ENCODE measurements around the gene ZNF143. TPM values are rescaled to one million over a fixed set of nuclear protein-coding genes. Genes with fewer than 3 reads are reported as not detected.

ZNF143 gene
- total RNA-seq, 1 donor from 2014 or later, result 30.3 TPM

DNA sequence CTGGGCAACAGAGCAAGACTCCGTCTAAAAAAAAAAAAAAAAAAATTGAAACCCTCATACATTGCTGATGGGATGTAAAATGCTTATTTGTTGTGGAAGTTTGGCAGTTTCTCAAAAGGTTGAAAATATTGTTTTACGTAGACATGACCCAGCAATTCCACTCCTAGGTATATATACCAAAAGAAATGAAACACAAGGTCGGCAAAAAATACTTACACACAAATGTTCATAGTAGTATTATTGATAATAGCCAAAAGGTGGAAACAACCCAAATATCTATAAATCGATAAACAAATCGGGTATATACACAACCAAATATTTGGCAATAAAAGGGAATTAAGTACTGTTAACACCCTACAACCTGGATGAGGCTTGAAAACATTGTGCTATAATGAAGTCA, 5.1 kb upstream of the ZNF143 start:
- H3K4me3 Mint-ChIP-seq, result no peak overlapping the region
- H3K27ac Mint-ChIP-seq, result no peak overlapping the region

DNA sequence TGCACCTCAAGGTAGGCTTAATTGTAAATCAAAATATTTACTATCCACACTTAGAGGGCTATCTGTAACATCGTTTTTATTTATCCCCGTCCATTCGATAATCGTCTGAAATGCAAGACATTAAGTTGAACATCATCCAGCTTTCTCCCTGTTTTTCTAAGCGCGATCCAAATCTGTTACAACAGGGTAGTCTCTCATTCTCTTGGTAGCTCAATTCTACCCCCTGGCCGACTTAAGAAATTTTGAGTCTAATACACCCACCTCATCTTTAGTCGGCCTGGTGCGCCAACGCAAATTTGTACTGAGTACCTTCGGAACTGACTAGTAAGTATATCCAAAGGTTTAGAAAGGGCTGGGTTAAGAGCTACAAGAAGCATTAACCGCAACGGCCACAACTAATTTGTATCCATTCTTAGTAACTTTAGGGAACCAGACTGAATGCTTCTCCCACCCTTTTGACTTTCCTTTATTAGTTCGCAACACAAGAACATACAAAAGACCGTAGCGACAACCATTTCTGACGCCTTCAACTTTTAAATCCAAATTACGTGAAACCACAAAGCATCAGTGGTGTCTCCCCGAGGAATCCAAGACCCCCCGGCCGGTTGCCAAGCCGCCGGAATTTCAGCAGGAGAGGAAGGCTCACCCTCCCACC, 1.0 kb upstream of the ZNF143 start:
- TF ChIP-seq, protein P1, sequence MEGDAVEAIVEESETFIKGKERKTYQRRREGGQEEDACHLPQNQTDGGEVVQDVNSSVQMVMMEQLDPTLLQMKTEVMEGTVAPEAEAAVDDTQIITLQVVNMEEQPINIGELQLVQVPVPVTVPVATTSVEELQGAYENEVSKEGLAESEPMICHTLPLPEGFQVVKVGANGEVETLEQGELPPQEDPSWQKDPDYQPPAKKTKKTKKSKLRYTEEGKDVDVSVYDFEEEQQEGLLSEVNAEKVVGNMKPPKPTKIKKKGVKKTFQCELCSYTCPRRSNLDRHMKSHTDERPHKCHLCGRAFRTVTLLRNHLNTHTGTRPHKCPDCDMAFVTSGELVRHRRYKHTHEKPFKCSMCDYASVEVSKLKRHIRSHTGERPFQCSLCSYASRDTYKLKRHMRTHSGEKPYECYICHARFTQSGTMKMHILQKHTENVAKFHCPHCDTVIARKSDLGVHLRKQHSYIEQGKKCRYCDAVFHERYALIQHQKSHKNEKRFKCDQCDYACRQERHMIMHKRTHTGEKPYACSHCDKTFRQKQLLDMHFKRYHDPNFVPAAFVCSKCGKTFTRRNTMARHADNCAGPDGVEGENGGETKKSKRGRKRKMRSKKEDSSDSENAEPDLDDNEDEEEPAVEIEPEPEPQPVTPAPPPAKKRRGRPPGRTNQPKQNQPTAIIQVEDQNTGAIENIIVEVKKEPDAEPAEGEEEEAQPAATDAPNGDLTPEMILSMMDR (conservative IDR thresholded peaks at IDR 0.05), result no peak
- H3K9me3 Mint-ChIP-seq, result peaks cover 5% of the 10 kb centered on the region
- H3K4me1 Mint-ChIP-seq (ENCODE audit: unreplicated experiment), result peaks cover 21% of the 10 kb centered on the region
- H3K4me3 Mint-ChIP-seq, result peak overlapping the region; percentile 98
- peak overlapping the region; percentile 99 for H3K27ac Mint-ChIP-seq
- DNase-seq (ENCODE audit: extremely low spot score, unreplicated experiment), result no peak
- H3K27me3 Mint-ChIP-seq, result no peaks in the 10 kb centered on the region
- peaks cover 26% of the 10 kb centered on the region for H3K36me3 Mint-ChIP-seq

More for the DNA sequence above, 5.1 kb upstream of the ZNF143 start:
- TF ChIP-seq, protein P1 (conservative IDR thresholded peaks at IDR 0.05), result no peak
- Mint-ChIP-seq H3K36me3 (peaks cover 17% of the 10 kb centered on the region), H3K9me3 (peaks cover 13% of the 10 kb centered on the region), H3K27me3 (no peaks in the 10 kb centered on the region), H3K4me1 (ENCODE audit: unreplicated experiment) (peaks cover 5% of the 10 kb centered on the region)
- DNase-seq (ENCODE audit: extremely low spot score, unreplicated experiment), result no peak

DNA sequence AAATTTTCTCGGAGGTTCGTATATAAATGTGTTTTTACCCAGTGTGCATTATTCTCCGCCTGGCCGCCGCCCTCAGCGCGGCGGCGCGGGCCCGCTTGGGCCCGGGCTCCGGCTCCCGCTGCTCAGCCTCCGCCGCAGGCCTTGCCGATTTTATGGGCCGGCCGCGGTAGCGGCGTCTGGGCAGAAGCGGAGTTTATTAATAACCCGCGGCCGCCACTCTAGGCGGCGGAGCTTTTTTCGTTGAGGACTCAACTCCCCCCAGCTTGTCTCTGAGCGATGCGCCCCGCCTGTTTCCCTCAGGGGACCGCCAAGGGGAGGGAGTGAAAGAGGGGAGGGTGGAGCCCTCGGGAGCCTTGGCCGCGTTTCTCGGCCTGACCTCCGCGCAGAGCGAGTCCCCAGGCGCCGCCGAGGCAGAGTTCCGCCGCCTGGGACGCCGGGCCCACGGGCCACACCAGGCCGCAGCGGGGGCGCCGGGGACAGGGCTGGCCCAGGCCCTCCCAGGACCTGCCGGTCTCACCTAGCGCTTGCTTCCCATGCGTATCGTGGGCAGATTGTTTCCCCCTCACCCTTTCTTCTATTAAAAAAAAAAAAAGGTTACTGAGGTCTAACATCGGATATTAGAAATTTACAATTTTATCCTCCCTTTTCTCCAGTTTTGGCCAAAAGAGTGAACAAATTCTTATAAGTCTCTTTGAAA, 399 bp downstream of the ZNF143 start:
- Mint-ChIP-seq H3K4me3 (peak overlapping the region; percentile 98), H3K4me1 (ENCODE audit: unreplicated experiment) (peaks cover 21% of the 10 kb centered on the region), H3K27me3 (no peaks in the 10 kb centered on the region), H3K9me3 (peaks cover 5% of the 10 kb centered on the region), H3K36me3 (peaks cover 21% of the 10 kb centered on the region), H3K27ac (peak overlapping the region; percentile 99)
- DNase-seq (ENCODE audit: extremely low spot score, unreplicated experiment), result peak; percentile 85
- TF ChIP-seq, protein P1 (conservative IDR thresholded peaks at IDR 0.05), result peak; percentile 20

DNA sequence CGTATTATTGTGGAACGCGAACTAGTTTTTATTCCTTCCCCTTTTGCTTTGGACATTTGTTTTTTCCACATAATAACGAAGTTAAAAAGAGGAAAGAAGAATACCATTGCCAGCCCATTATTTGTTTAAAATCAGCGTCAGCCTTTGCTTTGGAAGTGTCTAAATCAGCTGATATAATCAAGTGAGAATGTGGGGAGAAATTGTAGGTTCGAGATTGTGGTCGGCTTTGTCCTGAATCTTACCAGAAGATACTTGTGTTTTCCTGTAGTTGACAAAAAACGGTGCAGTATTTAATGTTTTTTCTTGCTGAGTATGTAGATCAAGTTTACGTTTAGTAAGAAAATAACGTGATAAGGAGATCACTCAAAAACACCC, 935 bp downstream of the ZNF143 start:
- Mint-ChIP-seq H3K9me3 (peaks cover 5% of the 10 kb centered on the region), H3K27me3 (no peaks in the 10 kb centered on the region), H3K36me3 (peaks cover 21% of the 10 kb centered on the region), H3K27ac (peak overlapping the region; percentile 99), H3K4me3 (peak overlapping the region; percentile 98), H3K4me1 (ENCODE audit: unreplicated experiment) (peaks cover 21% of the 10 kb centered on the region)
- DNase-seq (ENCODE audit: extremely low spot score, unreplicated experiment), result no peak
- TF ChIP-seq, protein P1 (conservative IDR thresholded peaks at IDR 0.05), result no peak

DNA sequence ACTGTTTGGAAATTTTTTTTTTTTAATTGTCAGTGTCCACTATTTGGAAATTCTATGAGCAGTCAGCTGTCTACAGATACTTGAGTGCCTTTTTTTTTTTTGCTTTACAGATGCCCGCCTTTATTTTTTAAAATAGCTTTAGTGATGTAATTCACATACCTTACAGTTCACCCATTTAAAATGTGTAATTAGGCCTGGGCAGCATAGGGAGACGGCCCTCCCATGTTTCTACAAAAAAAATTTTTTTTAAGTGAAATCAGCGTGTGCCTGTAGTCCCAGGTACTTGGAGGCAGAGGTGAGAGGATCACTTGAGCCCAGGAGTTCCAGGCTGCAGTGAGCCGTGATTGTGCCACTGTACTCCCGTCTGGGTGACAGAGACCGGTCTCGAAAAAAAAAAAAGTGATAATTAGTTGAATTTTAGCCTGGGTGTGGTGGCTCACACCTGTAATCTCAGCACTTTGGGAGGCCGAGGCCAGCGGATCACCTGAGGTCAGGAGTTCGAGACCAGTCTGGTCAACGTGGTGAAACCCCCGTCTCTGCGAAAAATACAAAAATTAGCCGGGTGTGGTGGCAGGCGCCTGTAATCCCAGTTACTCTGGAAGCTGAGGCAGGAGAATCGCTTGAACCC, 1.5 kb downstream of the ZNF143 start:
- Mint-ChIP-seq H3K4me3 (peak overlapping the region; percentile 98), H3K36me3 (peaks cover 21% of the 10 kb centered on the region), H3K27ac (peak overlapping the region; percentile 99), H3K9me3 (peaks cover 5% of the 10 kb centered on the region), H3K4me1 (ENCODE audit: unreplicated experiment) (peaks cover 21% of the 10 kb centered on the region), H3K27me3 (no peaks in the 10 kb centered on the region)
- TF ChIP-seq, protein P1 (conservative IDR thresholded peaks at IDR 0.05), result no peak
- no peak for DNase-seq (ENCODE audit: extremely low spot score, unreplicated experiment)

Data from type B pancreatic cell (in vitro differentiated cells).